Sigmoid colon (tissue), 7 donors: Measurements from ENCODE around the gene MRTFB. TPM values are rescaled to one million over a fixed set of nuclear protein-coding genes. Genes with fewer than 3 reads are reported as not detected.

Source experiments
- DNase-seq: peaks from one replicate; pipeline ENCODE4 v3.0.0-alpha.2; 2019
- H3K27ac ChIP-seq, 4 donors: fragments of 200-600 bp; sonication (generic); one replicate each; pipeline ENCODE4 v1.5.1; 2016 to 2019; ENCODE audit warnings: mild to moderate bottlenecking in 1 of 4
- H3K27me3 ChIP-seq, 3 donors: fragments of 200-600 bp; sonication (generic); one replicate each; pipeline ENCODE4 v1.5.1; 2019; ENCODE audit warnings: mild to moderate bottlenecking in 1 of 3
- H3K36me3 ChIP-seq, 4 donors: fragments of 200-600 bp; sonication (generic); one replicate each; pipeline ENCODE4 v1.5.1; 2016 to 2019
- H3K4me1 ChIP-seq, 4 donors: fragments of 200-600 bp; sonication (generic); one replicate each; pipeline ENCODE4 v1.5.1; 2017 to 2019
- H3K4me3 ChIP-seq, 4 donors: fragments of 200-600 bp; sonication (generic); one replicate each; pipeline ENCODE4 v1.5.1; 2017 to 2019; ENCODE audit warnings: mild to moderate bottlenecking in 2 of 4, moderate library complexity in 1 of 4
- H3K9me3 ChIP-seq, 4 donors: fragments of 200-600 bp in 3 of 4; sonication (generic) in 3 of 4; one replicate each; pipeline versions ENCODE4 v1.5.1 to v1.6.1; 2013 to 2019
- CTCF ChIP-seq, 4 experiments: fragments of 450-650 bp in 3 of 4; fragments of 200-600 bp in 1 of 4; IDR thresholded peaks; one replicate each; pipeline ENCODE4 v1.5.1; 2016 to 2019; ENCODE audit warnings: antibody characterized with exemption in 4 of 4, mild to moderate bottlenecking in 3 of 4, moderate library complexity in 2 of 4
- EP300 ChIP-seq, 4 donors: sonication (generic); formaldehyde crosslinking; IDR thresholded peaks; one replicate each; pipeline ENCODE4 v1.6.1; 2017; ENCODE audit warnings: antibody characterized with exemption in 4 of 4
- POLR2A ChIP-seq, 2 donors: fragments of 450-650 bp; IDR thresholded peaks; one replicate each; pipeline ENCODE4 v1.6.1; 2016; ENCODE audit warnings: antibody characterized with exemption in 2 of 2, mild to moderate bottlenecking in 2 of 2, moderate library complexity in 2 of 2
- POLR2AphosphoS5 ChIP-seq, 4 donors: sonication (generic); formaldehyde crosslinking; IDR thresholded peaks; one replicate each; pipeline ENCODE4 v1.6.1; 2017; ENCODE audit warnings: antibody characterized with exemption in 4 of 4
- WGBS, 2 donors: extraction: QIAGEN DNeasy Blood & Tissue Kit; methylation state at CpG; one replicate each; pipeline ENCODE4 v1.1.7; 2013; 5-methylcytosine and 5-hydroxymethylcytosine counted together
- intact Hi-C: fragments of 100-400 bp; cut with DNase I; formaldehyde crosslinking; loops from one replicate; pipeline ENCODE4 v1.15.1; 2023
- polyA plus RNA-seq, 3 donors: library from polyadenylated mRNA; stranded (reverse); fragments of 200-250 nt; gene quantifications; one replicate each; pipeline ENCODE4 v1.2.3, GENCODE V29; 2013
- total RNA-seq, 4 donors: library from RNA; depleted of rRNA; stranded (reverse); fragments of >200 nt; gene quantifications; one replicate each; pipeline ENCODE4 v1.1.0, GENCODE V29; 2016
- donor health status: healthy with polysubstance abuse.
- donor health status: Bipolar disorder and iron deficiency.
- donor health status: healthy.

MRTFB gene
- total and polyA plus RNA-seq, 7 donors = 4.6 to 44.6 (median 23.2) TPM

GRCh38 chr16:14292051-14292825, 221.1 kb downstream of the MRTFB start:
- Histone ChIP-seq H3K36me3 (no peaks in the 10 kb centered on the region), H3K4me1 (no peaks in the 10 kb centered on the region), H3K9me3 (peaks cover 0 to 9% (median 2%) of the 10 kb centered on the region in 4 donors), H3K4me3 (no peak overlapping the region), H3K27me3 (no peaks in the 10 kb centered on the region), H3K27ac (no peak overlapping the region)
- WGBS, 2 donors = 90% methylated on average over 10 of the region's 10 CpGs
- TF ChIP-seq POLR2AphosphoS5 (IDR thresholded peaks at IDR 0.05) (no peak), POLR2A (IDR thresholded peaks at IDR 0.05) (no peak), EP300 (IDR thresholded peaks at IDR 0.05) (no peak), CTCF (IDR thresholded peaks at IDR 0.05) (no peak)
- intact Hi-C loops = no loop called here
- DNase-seq = no peak

- 92 to 94% methylated on average over 3 of the region's 3 CpGs for WGBS, 2 donors
- H3K36me3 ChIP-seq = no peaks in the 10 kb centered on the region
Measured at GRCh38 chr16:14296663-14297062, 225.5 kb downstream of the MRTFB start.

DNA sequence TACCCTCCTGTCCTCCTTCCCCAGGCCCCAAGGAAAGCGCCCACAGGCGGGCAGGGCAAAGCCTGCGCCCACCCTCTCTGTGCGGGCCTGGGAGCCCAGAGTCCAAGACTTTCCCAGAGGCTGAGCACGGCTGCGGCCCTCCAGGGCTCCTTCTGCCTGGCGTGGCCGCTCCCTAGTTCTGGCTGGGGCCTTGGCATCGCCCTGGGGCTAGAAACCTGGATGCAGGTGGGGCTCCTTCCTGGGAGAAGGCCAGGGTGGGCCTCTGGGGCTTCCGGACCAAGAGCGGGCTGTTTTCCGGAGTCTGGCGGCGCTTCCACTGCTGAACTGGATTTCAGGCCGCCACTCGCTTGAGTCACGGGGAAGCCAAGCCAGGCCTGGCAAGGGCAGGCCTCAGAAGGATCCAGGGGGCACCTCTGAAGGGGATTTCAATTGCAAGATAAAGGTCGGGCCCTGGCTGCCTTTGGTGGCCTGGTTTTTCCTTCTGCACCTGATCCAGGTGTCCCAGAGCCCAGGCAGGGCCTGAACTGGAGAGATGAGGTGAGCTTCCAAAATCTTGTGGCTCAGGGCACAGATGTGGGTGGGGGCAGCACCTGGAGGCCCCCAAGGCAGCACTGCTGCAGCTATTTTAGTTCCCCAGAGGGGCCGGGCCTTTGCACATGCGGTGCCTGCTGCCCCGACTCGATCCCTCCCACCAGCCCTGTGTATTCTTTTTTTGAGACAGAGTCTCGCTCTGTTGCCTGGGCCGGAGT, 227.4 kb downstream of the MRTFB start:
- Histone ChIP-seq H3K36me3 (no peaks in the 10 kb centered on the region), H3K9me3 (no peaks in the 10 kb centered on the region), H3K27ac (no peak overlapping the region), H3K27me3 (no peaks in the 10 kb centered on the region), H3K4me1 (peaks cover 0 to 15% (median 8%) of the 10 kb centered on the region in 4 donors), H3K4me3 (no peak overlapping the region)
- 94 to 95% methylated on average over 24 of the region's 24 CpGs for WGBS, 2 donors
- intact Hi-C loops = no loop called here
- DNase-seq = no peak
- no peak for TF ChIP-seq CTCF (IDR thresholded peaks at IDR 0.05)

More at GRCh38 chr16:14296663-14297062, 225.5 kb downstream of the MRTFB start:
- DNase-seq = no peak
- TF ChIP-seq EP300 (IDR thresholded peaks at IDR 0.05) (no peak), POLR2AphosphoS5 (IDR thresholded peaks at IDR 0.05) (no peak), CTCF (IDR thresholded peaks at IDR 0.05) (no peak), POLR2A (IDR thresholded peaks at IDR 0.05) (no peak)
- Histone ChIP-seq H3K27me3 (no peaks in the 10 kb centered on the region), H3K27ac (no peak overlapping the region), H3K9me3 (no peaks in the 10 kb centered on the region), H3K4me1 (peaks cover 0 to 10% (median 8%) of the 10 kb centered on the region in 4 donors), H3K4me3 (no peak overlapping the region)
- intact Hi-C loops = no loop called here

- Histone ChIP-seq H3K27me3 (no peaks in the 10 kb centered on the region), H3K4me1 (peaks cover 0 to 37% (median 19%) of the 10 kb centered on the region in 4 donors), H3K36me3 (no peaks in the 10 kb centered on the region), H3K4me3 (peak overlapping the region; percentile 43 to 100 (median 97)), H3K27ac (peak overlapping the region; percentile 85 to 92 (median 90)), H3K9me3 (no peaks in the 10 kb centered on the region)
- WGBS, 2 donors = 19 to 29% methylated on average over 12 of the region's 12 CpGs
- intact Hi-C loops = loop anchor here (1.0 to 5.0 kb wide), 4 partner anchors 52 to 378 kb away; partner anchors contain the start of gene ERCC4
- DNase-seq = peak; percentile 92
- no peak for TF ChIP-seq EP300 (IDR thresholded peaks at IDR 0.05)
- peak; percentile 50 to 76 (median 56) for TF ChIP-seq CTCF (IDR thresholded peaks at IDR 0.05)
- TF ChIP-seq POLR2AphosphoS5 (IDR thresholded peaks at IDR 0.05) = peak; percentile 37 to 73 (median 68)
- TF ChIP-seq POLR2A (IDR thresholded peaks at IDR 0.05) = no peak
Measured at GRCh38 chr16:14300705-14301168, 229.6 kb downstream of the MRTFB start.
